Panc1 (cell line): ENCODE data around the gene HLA-DPB1. TPM values are rescaled to one million over a fixed set of nuclear protein-coding genes. Genes with fewer than 3 reads are reported as not detected.

Experiments used
- ATAC-seq: fragments of 200-7000 bp; cut with Tn5 transposase; 2 replicates; pipeline ENCODE4 v1.9.1; 2020; ENCODE audit warnings: mild to moderate bottlenecking, moderate library complexity
- BruUV-seq: library from RNA; stranded (reverse); fragments of 400-500 nt; replicated peaks from 2 replicates; lab custom pipeline; 2021; lab: Mats Ljungman, UMichigan
- CTCF ChIA-PET: fragments of 300-600 bp; sonication (Branson Sonifier 250); formaldehyde crosslinking; loops from one replicate; lab custom pipeline; 2022; ENCODE audit warnings: antibody characterized with exemption; lab: Charles Lee
- POLR2A ChIA-PET: fragments of 300-600 bp; sonication (Branson Sonifier 250); formaldehyde crosslinking; loops from one replicate; lab custom pipeline; 2022; ENCODE audit warnings: antibody characterized with exemption; lab: Charles Lee
- DNase-seq: peaks from one replicate; pipeline ENCODE4 v3.0.0-alpha.2; 2010; ENCODE audit warnings: low read depth, low spot score
- H3K27ac ChIP-seq: 2 replicates; pipeline ENCODE4 v1.5.1; 2011; ENCODE audit warnings: mild to moderate bottlenecking, low read length, inconsistent platforms
- H3K27me3 ChIP-seq: fragments of 200-500 bp; sonication (Bioruptor generic); 2 replicates; pipeline ENCODE4 v1.6.0; 2014; ENCODE audit warnings: low read length, inconsistent platforms; ENCODE audit not compliant: control insufficient read depth, insufficient read depth
- H3K36me3 ChIP-seq: fragments of 200-500 bp; sonication (Bioruptor generic); 2 replicates; pipeline ENCODE4 v1.5.1; 2014; ENCODE audit warnings: inconsistent platforms, mild to moderate bottlenecking, low read length, moderate library complexity; ENCODE audit not compliant: control insufficient read depth, insufficient read depth
- H3K4me1 ChIP-seq: 2 replicates; pipeline ENCODE4 v1.5.1; 2011; ENCODE audit warnings: inconsistent platforms, mild to moderate bottlenecking, low read length, moderate library complexity; ENCODE audit not compliant: control insufficient read depth, insufficient read depth
- H3K4me3 ChIP-seq, 2 experiments: 2 replicates each; pipeline ENCODE4 v1.5.1; 2011 to 2012; ENCODE audit warnings: low read depth in 2 of 2, low read length in 2 of 2, mild to moderate bottlenecking in 2 of 2, inconsistent platforms in 1 of 2, moderate library complexity in 1 of 2
- H3K9me3 ChIP-seq: fragments of 200-500 bp; sonication (Bioruptor generic); 2 replicates; pipeline ENCODE4 v1.5.1; 2014; ENCODE audit warnings: low read depth, mild to moderate bottlenecking, inconsistent platforms, low read length, moderate library complexity; ENCODE audit not compliant: control insufficient read depth, insufficient read depth
- CTCF ChIP-seq: fragments of 450-650 bp; IDR thresholded peaks from 2 replicates; pipeline ENCODE4 v1.5.1; 2017; ENCODE audit warnings: mild to moderate bottlenecking
- POLR2AphosphoS5 ChIP-seq: IDR thresholded peaks from 2 replicates; pipeline ENCODE4 v1.6.1; 2012; ENCODE audit warnings: mild to moderate bottlenecking, low read depth, low read length, moderate library complexity
- SIN3A ChIP-seq: IDR thresholded peaks from 2 replicates; pipeline ENCODE4 v1.6.1; 2012; ENCODE audit warnings: low read depth, mild to moderate bottlenecking, low read length, moderate library complexity, borderline replicate concordance; ENCODE audit not compliant: insufficient read depth
- TCF7L2 ChIP-seq: IDR thresholded peaks from 2 replicates; pipeline ENCODE4 v1.6.1; 2011; ENCODE audit warnings: mild to moderate bottlenecking, low read depth, low read length, inconsistent platforms
- in situ Hi-C: cut with HindIII; loops from 2 replicates; pipeline ENCODE4 v1.10.0; 2016; ENCODE audit warnings: low sequenced_read_pairs, low pct_unique_long_range_greater_than_20kb
- intact Hi-C: fragments of 100-400 bp; cut with micrococcal nuclease; formaldehyde crosslinking; loops from one replicate; pipeline ENCODE4 v1.10.0; 2022; ENCODE audit not compliant: unreplicated experiment
- total RNA-seq: library from RNA; stranded (reverse); gene quantifications from one replicate; pipeline ENCODE4 v1.2.1, GENCODE V29; 2021; ENCODE audit not compliant: unreplicated experiment
- TF ChIP-seq, protein P1 (sequence below), 2 experiments: IDR thresholded peaks; 2 replicates each; pipeline ENCODE4 v1.6.1; 2011 to 2012; ENCODE audit warnings: low read depth in 2 of 2, control low read depth in 1 of 2, low read length in 1 of 2, mild to moderate bottlenecking in 1 of 2, moderate library complexity in 1 of 2; ENCODE audit not compliant: insufficient read depth in 1 of 2

The HLA-DPB1 gene
- total RNA-seq, 1 experiment from 2014 or later: 0.64 TPM

DNA sequence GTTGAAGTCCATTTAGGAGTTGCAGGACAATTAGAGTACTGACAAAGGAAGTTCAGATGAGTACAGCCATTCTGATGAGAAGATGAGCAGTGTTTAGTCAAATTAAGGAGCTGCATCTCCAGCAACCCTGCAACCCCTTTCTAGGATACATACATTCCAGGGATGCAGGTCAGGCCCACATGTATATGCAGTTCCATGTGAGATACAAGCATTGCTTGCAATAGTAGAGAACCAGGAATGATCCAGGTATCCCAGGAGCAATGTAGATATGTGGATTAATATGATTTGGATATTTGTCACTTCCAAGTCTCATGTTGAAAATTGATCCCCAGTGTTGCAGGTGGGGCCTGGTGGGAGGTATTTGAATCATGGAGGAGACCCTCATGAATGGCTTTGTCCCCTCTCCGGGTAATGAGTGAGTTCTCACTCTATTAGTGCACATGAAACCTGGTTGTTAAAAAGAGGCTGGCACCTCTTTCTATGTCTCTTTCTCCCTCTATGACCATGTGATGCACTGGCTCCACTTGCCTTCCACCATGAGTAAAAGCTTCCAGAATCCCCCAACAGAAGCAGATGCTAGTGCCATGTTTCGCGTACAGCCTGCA lies 8.8 kb upstream of the HLA-DPB1 start:
- POLR2A ChIA-PET: no interaction called here
- DNase-seq: no peak
- Histone ChIP-seq H3K27me3 (peaks cover 22% of the 10 kb centered on the region; the same call in 1 of the 2 replicates), H3K36me3 (no peaks in the 10 kb centered on the region), H3K9me3 (no peaks in the 10 kb centered on the region), H3K4me3 (no peak overlapping the region), H3K27ac (no peak overlapping the region), H3K4me1 (no peaks in the 10 kb centered on the region)
- no peak for ATAC-seq
- BruUV-seq: no TSS peak
- CTCF ChIA-PET: no interaction called here
- TF ChIP-seq SIN3A: no peak
- TF ChIP-seq TCF7L2: no peak
- TF ChIP-seq, protein P1, sequence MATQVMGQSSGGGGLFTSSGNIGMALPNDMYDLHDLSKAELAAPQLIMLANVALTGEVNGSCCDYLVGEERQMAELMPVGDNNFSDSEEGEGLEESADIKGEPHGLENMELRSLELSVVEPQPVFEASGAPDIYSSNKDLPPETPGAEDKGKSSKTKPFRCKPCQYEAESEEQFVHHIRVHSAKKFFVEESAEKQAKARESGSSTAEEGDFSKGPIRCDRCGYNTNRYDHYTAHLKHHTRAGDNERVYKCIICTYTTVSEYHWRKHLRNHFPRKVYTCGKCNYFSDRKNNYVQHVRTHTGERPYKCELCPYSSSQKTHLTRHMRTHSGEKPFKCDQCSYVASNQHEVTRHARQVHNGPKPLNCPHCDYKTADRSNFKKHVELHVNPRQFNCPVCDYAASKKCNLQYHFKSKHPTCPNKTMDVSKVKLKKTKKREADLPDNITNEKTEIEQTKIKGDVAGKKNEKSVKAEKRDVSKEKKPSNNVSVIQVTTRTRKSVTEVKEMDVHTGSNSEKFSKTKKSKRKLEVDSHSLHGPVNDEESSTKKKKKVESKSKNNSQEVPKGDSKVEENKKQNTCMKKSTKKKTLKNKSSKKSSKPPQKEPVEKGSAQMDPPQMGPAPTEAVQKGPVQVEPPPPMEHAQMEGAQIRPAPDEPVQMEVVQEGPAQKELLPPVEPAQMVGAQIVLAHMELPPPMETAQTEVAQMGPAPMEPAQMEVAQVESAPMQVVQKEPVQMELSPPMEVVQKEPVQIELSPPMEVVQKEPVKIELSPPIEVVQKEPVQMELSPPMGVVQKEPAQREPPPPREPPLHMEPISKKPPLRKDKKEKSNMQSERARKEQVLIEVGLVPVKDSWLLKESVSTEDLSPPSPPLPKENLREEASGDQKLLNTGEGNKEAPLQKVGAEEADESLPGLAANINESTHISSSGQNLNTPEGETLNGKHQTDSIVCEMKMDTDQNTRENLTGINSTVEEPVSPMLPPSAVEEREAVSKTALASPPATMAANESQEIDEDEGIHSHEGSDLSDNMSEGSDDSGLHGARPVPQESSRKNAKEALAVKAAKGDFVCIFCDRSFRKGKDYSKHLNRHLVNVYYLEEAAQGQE (IDR thresholded peaks at IDR 0.05; ENCODE audit: insufficient read depth in 1 of 2, low read depth in 2 of 2, low read length in 1 of 2): no peak
- TF ChIP-seq POLR2AphosphoS5: no peak
- TF ChIP-seq CTCF: no peak
- intact Hi-C loops: no loop called here
- in situ Hi-C loops: no loop called here

DNA sequence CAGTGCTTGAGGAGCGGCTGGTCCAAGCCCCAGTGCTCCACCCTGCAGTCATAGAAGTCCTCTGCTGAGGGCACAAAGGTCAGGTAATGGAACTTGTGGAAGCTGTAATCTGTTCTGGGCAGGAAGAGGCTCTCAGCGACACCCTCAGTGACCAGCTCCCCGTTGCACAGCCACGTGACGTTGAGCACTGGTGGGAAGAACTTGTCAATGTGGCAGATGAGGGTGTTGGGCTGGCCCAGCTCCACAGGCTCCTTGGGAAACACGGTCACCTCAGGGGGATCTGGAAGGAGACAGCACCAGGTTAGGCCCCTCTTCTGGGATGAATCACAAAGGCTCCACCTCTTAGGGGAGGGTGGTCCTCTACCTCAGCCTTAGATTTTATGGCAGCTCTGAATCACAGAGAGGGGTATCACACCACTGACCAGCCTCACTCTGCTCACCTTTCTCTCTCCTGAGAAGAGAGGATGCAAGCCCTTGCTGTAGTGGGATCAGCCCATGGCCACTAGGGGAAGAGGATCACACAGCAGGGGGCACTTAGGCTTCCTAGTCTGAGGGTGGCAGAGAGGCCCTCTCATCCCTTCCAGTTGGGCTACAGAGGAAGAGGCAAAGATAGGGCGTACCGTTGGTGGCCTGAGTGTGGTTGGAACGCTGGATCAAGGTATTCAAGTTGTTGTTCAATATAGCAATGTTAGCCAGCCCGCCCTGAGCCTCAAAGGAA lies 6.6 kb upstream of the HLA-DPB1 start:
- H3K27ac ChIP-seq: no peak overlapping the region
- peaks cover 17% of the 10 kb centered on the region; the same call in 1 of the 2 replicates for H3K27me3 ChIP-seq
- ChIA-PET CTCF (no interaction called here), POLR2A (no interaction called here)
- H3K4me1 ChIP-seq: no peaks in the 10 kb centered on the region
- intact Hi-C loops (no loop called here), in situ Hi-C loops (no loop called here)
- TF ChIP-seq POLR2AphosphoS5 (no peak), CTCF (no peak), TCF7L2 (no peak), SIN3A (no peak)
- TF ChIP-seq, protein P1 (IDR thresholded peaks at IDR 0.05; ENCODE audit: insufficient read depth in 1 of 2, low read depth in 2 of 2, low read length in 1 of 2): no peak
- DNase-seq (no peak), ATAC-seq (no peak)
- no TSS peak for BruUV-seq
- no peaks in the 10 kb centered on the region for H3K9me3 ChIP-seq
- no peak overlapping the region for H3K4me3 ChIP-seq
- no peaks in the 10 kb centered on the region for H3K36me3 ChIP-seq
